Cardiac fibroblast (primary cell): Measurements from ENCODE around the gene TRIM54.
"Not testable (repeated sequence)": the region's sequence is repeated elsewhere in the genome, so short reads cannot be mapped to it uniquely, and the experiment has no call there.

ENCODE experiments used
- DNase-seq, 2 donors: peaks; one replicate each; pipeline versions ENCODE4 v3.0.0 to v3.0.0-alpha.2; 2010; ENCODE audit warnings: low read depth in 2 of 2
- H3K4me3 ChIP-seq, 2 donors: replicated peaks in 1 of 2; 1 replicate in 1 of 2; 2 replicates in 1 of 2; pipeline ENCODE4 v1.5.1; 2011; ENCODE audit warnings: low read depth in 2 of 2, low read length in 2 of 2, mild to moderate bottlenecking in 2 of 2, moderate library complexity in 1 of 2
- TF ChIP-seq, protein P1 (sequence below): IDR thresholded peaks from one replicate; pipeline ENCODE4 v1.5.1; 2011; ENCODE audit warnings: low read depth, mild to moderate bottlenecking, low read length, inconsistent platforms

The TRIM54 gene

DNA sequence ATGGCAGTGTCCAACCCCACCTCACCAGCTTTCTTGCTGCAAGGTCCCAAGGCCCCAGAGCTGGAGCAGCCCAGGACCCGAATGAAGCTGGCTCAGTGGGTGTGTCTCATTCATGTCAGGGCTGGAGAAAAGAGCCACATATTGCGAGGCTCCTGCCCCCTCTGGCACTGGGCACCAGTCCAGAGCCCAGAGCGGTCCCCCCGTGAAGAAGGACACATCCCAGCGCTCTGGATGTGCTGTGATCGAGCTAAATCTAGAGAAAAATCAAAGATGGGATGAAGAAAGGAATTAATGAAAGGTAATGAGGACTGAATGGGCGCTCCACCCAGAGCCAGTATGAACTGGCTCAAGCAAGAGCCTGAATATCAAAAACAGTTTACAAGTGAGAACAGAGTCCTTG, 53.9 kb downstream of the TRIM54 start:
- TF ChIP-seq, protein P1, sequence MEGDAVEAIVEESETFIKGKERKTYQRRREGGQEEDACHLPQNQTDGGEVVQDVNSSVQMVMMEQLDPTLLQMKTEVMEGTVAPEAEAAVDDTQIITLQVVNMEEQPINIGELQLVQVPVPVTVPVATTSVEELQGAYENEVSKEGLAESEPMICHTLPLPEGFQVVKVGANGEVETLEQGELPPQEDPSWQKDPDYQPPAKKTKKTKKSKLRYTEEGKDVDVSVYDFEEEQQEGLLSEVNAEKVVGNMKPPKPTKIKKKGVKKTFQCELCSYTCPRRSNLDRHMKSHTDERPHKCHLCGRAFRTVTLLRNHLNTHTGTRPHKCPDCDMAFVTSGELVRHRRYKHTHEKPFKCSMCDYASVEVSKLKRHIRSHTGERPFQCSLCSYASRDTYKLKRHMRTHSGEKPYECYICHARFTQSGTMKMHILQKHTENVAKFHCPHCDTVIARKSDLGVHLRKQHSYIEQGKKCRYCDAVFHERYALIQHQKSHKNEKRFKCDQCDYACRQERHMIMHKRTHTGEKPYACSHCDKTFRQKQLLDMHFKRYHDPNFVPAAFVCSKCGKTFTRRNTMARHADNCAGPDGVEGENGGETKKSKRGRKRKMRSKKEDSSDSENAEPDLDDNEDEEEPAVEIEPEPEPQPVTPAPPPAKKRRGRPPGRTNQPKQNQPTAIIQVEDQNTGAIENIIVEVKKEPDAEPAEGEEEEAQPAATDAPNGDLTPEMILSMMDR = no peak
- H3K4me3 ChIP-seq = no peak overlapping the region

DNA sequence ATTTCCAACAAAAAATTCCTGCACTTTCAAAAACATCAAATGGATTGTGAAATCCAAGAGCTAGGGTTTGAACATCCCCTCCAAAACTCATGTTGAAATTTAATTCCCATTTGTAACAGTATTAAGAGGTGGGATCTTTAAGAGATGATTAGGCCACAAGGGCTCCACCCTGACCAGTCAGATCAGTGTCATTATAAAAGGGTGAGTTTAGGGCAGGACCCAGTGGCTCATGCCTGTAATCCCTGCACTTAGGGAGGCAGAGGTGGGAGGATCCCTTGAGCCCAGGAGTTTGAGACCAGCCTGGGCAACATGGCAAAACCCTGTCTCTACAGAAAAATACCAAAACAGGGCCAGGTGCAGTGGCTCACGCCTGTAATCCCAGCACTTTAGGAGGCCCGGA, 65.4 kb downstream of the TRIM54 start:
- no peak overlapping the region for H3K4me3 ChIP-seq
- TF ChIP-seq, protein P1 = no peak
- no peak for DNase-seq

More for the DNA sequence above, 53.9 kb downstream of the TRIM54 start:
- no peak for DNase-seq

DNA sequence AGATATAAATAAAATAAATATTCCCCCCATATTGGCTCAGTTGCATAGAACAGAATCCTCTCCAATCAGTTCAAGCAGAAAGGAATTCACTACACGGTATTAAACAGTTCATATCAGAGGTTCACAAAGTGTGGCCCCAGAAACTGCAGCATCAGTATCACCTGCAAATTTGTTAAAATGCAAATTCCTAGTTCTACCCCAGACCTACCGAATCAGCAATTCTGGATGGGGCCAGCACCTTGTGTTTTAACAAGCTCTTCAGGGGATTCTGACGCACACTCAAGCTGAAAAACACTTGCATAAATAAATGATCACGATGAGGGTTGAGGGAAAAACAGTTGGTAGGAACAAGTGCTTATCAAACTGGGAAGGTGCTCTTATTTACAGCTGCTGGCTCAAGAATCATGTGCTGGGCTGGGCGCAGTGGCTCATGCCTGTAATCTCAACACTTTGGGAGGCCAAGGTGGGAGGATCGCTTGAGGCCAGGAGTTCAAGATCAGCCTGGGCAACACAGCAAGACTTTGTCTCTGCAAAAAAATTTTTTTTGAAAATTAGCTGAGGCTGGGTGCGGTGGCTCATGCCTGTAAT, 68.0 kb downstream of the TRIM54 start:
- TF ChIP-seq, protein P1 = no peak

DNA sequence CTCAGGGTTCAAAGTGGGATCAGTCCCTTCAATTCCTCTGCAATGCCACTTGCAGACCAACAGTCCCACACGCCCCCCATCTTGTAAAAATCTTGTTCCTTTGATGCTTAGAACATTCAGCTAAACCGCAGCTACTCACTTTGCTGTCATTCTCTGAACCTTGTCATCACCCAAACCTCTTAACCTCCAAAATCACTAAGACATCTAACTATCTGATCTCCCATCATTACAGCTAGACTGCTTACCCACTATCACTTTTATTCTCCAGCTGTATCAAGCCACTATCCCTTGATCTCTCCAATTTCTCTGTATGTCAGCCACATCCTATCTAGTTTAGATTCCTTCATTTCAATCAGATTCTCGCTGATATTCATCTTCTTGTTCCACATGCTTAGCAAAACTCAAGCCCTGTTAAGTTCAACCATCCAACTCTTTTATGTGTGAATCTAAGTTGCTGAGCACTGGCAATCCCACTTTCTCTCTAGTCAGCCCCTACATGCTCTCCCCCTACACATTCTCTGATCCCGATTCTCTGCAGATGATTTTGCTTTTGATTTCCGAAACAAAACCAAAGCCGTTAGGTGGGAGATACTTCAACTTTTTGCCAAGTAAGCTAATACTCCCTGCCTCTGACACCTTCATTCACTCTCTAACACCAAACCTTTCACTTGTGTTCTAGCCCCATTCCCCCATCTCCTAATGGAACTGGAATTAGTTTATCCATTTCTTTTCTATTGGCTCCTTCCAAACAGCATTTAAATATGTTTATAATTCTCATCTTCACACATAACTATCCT, 69.8 kb downstream of the TRIM54 start:
- TF ChIP-seq, protein P1 = no peak
- DNase-seq = no peak

More for the DNA sequence above, 68.0 kb downstream of the TRIM54 start:
- DNase-seq = no peak
- H3K4me3 ChIP-seq = no peak overlapping the region

DNA sequence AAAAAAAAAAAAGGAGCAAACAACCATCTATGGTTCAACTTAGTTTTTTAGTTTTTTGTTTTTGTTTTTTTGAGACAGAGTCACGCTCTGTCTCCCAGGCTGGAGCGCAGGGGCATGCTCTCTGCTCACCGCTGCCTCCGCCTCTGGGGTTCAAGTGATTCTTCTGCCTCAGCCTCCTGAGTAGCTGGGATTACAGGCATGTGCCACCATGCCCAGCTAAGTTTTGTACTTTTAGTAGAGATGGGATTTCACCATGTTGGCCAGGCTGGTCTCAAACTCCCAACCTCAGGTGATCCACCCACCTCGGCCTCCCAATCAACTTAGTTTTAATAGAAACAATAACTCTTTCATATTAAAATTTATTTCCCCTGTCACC, 71.1 kb downstream of the TRIM54 start:
- not testable (repeated sequence) for DNase-seq, H3K4me3 ChIP-seq

More for the DNA sequence above, 69.8 kb downstream of the TRIM54 start:
- no peak overlapping the region for H3K4me3 ChIP-seq

DNA sequence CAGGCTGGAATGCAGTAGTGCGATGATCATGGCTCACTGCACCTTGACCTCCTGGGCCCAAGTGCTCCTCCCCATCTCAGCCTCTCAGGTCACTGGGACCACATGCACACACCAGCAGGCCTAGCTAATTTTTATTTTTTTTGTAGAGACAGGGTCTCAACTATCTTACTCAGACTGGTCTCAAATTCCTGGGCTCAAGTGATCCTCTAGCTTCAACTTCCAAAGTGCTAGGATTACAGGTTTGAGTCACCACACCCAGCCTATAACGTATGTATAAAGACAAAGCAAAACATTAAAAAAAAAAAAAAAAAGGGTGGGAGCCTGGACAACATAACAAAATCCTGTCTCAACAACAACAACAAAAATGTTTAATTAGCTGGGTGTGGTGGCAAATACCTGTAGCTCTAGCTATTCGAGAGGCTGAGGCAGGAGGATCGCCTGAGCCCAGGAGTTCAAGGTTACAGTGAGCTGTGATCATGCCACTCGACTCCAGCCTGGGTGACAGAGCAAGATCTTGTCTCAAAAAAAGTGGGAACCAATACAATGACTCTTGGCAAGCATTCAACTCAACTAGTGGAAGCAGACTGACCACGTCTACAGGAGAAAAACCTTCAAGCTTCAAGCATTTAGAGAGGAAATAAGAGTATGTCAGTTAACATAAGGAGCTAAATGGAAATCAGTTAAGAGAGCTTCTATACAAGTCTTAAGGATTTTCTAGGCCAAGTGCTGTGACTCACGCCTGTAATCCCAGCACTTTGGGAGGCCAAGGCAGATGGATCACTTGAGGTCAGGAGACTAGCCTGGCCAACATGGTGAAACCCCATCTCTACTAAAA, 71.8 kb downstream of the TRIM54 start:
- TF ChIP-seq, protein P1 = no peak
- peak; percentile 22 to 43 for DNase-seq
- H3K4me3 ChIP-seq = no peak overlapping the region

DNA sequence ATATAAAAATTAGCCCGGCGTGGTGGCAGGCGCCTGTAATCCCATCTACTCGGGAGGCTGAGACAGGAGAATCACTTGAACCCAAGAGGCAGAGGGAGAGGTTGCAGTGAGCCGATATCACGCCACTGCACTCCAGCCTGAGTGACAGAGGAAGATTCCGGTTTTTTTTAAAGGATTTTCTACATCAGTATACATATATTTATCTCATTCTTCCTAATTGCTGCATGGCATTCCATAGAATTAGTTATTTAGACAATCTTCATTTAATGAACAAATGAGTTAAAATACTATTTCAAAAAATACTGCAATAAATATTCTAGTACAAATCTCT, 72.3 kb downstream of the TRIM54 start:
- no peak for DNase-seq
- TF ChIP-seq, protein P1 = no peak
- no peak overlapping the region for H3K4me3 ChIP-seq
